Measurements from ENCODE around the gene SLC35F3.
"Not testable (repeated sequence)": the region's sequence is repeated elsewhere in the genome, so short reads cannot be mapped to it uniquely, and the experiment has no call there.

Gene SLC35F3

GRCh38 chr1:234226113-234226818 is 321.8 kb downstream of the SLC35F3 start:
- DNase-seq (ENCODE audit: low spot score): no peak

- DNase-seq (ENCODE audit: low spot score): no peak
Measured at GRCh38 chr1:234226819-234227165, 322.3 kb downstream of the SLC35F3 start.

- DNase-seq (ENCODE audit: low spot score): no peak
Measured at GRCh38 chr1:234229581-234230387, 325.3 kb downstream of the SLC35F3 start.

GRCh38 chr1:234230414-234230862 is 326.0 kb downstream of the SLC35F3 start:
- no peak for DNase-seq (ENCODE audit: low spot score)

- no peak for DNase-seq (ENCODE audit: low spot score)
Measured at GRCh38 chr1:234231061-234231892, 326.8 kb downstream of the SLC35F3 start.

DNA sequence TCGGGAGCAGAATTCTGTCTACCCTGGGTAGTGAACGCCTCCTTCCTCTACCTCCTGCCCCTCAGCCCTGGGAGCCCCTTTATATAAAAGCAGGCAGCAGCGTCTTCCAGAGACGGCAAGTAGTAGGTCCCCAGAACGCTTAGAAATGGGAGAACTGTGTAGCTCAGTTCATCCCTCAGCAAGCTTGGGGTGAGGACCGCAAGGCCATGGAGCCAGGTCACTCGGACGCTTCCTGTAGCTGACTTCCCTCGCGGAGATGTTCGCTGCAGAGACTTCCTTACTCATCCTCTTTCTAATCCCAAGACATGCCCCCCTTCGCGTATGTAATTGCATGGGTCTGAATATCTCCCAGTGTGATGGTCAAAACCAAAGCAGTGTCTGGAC is 327.4 kb downstream of the SLC35F3 start:
- DNase-seq (ENCODE audit: low spot score): no peak

GRCh38 chr1:234234199-234234598 is 329.7 kb downstream of the SLC35F3 start:
- DNase-seq (ENCODE audit: low spot score): no peak

GRCh38 chr1:234235434-234235881 is 331.0 kb downstream of the SLC35F3 start:
- DNase-seq (ENCODE audit: low spot score): no peak

DNA sequence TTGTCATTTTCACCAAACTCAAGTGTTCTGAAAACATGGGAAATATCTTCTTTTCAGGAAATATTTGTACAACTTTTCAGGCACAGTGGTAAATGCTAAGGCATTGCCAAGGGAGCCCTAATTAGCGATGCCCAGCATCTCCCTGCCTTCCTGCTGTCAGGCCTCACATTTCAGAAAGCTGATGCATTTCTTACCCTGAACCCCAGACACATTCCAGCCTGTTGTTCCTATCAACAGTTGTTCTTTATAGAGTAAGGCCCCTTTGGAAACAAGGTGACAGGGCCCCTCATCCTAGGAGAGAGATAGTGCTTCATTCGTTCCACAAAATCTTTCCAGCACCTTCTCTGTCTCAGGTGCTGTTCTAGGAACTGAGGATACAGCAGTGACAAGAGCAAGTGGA is 332.9 kb downstream of the SLC35F3 start:
- DNase-seq (ENCODE audit: low spot score): no peak

GRCh38 chr1:234238060-234238459 is 333.6 kb downstream of the SLC35F3 start:
- DNase-seq (ENCODE audit: low spot score): no peak

DNA sequence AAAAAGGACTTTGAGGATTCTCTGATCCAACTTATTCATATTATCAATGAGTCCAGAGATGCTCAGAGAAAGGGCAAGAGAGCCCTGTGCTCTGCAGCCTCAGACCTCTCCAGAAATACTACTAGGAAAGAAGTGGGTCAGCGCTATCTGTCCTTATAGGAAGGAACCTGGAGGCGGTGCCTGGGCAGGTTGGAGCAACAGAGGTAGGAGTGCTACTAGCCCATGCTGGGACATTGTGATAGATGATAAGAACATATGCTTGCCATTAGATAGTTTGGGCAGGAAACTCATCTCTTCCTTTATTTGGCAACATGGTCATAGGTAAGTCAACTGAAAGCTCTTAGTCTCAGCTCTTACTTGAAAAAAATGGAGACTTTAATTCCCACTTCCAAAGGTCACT is 335.0 kb downstream of the SLC35F3 start:
- no peak for DNase-seq (ENCODE audit: low spot score)

GRCh38 chr1:234239936-234240335 is 335.5 kb downstream of the SLC35F3 start:
- no peak for DNase-seq (ENCODE audit: low spot score)

GRCh38 chr1:234240680-234241079 is 336.2 kb downstream of the SLC35F3 start:
- DNase-seq (ENCODE audit: low spot score): no peak

GRCh38 chr1:234241941-234242490 is 337.5 kb downstream of the SLC35F3 start:
- no peak for DNase-seq (ENCODE audit: low spot score)

DNA sequence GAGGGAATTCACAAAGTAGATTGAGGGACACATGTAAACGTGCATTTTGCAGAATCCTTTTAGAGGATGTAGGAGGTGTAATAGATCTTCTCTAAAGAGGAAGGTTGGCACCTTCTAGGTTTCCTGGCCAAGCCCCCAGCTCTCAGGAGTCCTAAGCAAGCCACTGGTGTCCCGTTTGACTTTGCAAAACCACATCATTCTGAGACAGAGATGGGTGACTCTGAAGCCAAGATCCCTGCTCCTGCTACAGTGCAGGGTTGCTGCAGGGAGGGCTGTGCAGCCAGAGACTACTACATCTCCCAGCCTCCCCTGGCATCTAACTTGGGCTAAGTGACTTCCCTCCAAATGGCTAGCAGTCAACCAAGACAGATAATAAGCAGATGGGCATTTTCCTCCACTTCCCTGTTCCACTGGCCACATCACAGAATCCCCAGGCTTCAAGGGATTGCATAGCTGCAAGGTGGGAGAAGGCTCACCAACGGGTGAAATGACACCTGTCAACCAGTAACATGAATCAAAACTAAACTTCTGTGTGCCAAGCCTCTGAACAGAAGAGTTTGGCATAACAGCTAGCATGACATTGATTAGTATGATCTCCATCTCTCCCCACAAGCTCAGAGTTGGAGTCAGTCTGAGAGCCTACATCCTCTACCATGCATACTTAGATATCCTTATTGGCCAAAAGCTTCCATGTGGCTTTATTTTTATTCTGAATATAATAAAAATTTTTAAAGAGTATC is 339.2 kb downstream of the SLC35F3 start:
- no peak for DNase-seq (ENCODE audit: low spot score)

GRCh38 chr1:234244482-234244881 is 340.0 kb downstream of the SLC35F3 start:
- no peak for DNase-seq (ENCODE audit: low spot score)

DNA sequence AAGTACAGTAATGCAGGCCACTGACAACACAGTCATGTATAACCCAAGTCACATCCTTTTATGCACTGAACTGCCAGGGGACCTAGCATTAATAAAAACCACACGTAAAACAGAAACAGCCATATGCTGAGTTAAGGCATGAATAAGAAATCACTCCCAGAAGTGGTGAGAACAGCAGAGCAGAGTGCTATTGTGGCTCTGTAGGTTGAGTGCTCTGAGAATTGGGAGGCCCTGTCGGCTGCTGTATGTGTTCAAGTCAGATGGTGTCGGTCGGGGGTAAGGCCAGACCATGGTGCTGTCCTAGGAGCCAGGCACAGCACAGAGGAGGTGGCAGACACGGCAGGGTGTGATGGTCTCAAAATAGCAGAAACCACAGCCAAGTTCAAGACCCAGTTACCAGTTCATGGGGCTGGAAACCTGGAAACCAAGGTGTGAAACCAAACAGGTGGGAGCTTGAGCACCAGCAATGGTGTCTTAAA is 342.2 kb downstream of the SLC35F3 start:
- no peak for DNase-seq (ENCODE audit: low spot score)

DNA sequence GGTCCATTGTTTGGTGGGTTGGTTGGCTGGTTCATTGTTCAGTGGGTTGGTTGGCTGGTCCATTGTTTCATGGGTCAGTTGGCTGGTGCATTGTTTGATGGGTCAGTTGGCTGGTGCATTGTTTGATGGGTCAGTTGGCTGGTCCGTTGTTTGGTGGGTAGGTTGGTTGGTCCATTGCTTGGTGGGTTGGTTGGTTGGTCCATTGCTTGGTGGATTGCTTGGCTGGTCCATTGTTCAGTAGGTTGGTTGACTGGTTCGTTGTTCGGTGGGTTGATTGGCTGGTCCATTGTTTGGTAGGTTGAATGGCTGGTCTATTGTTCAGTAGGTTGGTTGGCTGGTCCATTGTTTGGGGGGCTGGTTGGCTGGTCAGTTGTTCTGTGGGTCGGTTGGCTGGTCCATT is 343.3 kb downstream of the SLC35F3 start:
- DNase-seq (ENCODE audit: low spot score): not testable (repeated sequence)

DNA sequence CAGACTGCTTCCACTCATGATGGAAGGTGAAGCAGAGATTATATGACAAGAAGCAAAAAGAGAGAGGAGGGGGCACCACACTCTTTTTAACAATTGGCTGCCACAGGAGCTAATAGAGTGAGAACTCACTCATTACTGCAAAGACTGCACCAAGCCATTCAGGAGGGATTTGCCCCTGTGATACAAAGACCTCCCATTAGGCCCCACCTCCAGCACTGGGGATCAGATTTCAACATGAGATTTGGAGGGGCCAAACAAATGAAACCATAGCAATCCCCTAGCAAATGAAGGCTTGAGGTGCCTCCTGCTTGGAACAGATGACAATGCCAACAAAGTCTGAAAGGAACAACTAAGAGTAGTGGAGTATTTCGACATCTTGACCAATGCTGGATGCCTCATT is 346.3 kb downstream of the SLC35F3 start:
- DNase-seq (ENCODE audit: low spot score): no peak

DNA sequence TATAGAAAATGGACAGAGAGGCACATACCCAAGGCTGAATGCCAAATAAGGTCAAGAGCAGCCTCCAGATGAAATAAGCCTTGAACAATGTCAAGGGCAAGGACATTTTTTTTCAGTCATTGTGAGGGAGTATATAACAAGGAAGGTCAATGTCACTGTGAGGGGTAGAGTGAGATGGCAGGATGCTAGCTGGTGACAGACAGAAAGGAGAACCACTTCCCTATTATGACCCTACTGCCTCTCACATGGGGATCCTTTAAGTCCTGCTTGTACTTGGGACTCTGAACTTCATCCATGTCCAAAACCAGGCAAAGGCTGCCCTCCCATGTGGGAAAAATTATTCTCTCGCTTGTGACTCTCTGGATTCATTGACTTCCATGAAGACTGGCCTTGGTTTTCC is 349.3 kb downstream of the SLC35F3 start:
- no peak for DNase-seq (ENCODE audit: low spot score)

GRCh38 chr1:234256359-234256758 is 351.9 kb downstream of the SLC35F3 start:
- DNase-seq (ENCODE audit: low spot score): no peak
